ENCODE measurements around the gene MYEF2. TPM values are rescaled to one million over a fixed set of nuclear protein-coding genes. Genes with fewer than 3 reads are reported as not detected.

Gene MYEF2
- polyA plus RNA-seq (2012; ENCODE audit: missing spikeins), result 30.2 TPM

GRCh38 chr15:48177766-48178647 is at the start of gene MYEF2:
Gene MYEF2 (minus strand): TSS chr15:48178295. CDS start chr15:48178237, 58 bp downstream.
- TF ChIP-seq TAF1 (IDR thresholded peaks at IDR 0.05; ENCODE audit: borderline replicate concordance, low read depth, low read length) (0 out of 2 replicates have a peak, but pooled peaks have one; percentile 47), POLR2A (IDR thresholded peaks at IDR 0.05; ENCODE audit: low read depth, low read length) (peak; percentile 57; the same call in 1 of the 2 replicates), POLR2AphosphoS5 (IDR thresholded peaks at IDR 0.05; ENCODE audit: low read depth, low read length) (no peak)
- DNase-seq (ENCODE audit: insufficient read length) (peak; percentile 61), FAIRE-seq (peak; percentile 36)

- DNase-seq (ENCODE audit: insufficient read length), result no peak
- FAIRE-seq, result no peak
- no peak for TF ChIP-seq POLR2A (IDR thresholded peaks at IDR 0.05; ENCODE audit: low read depth, low read length)
- TF ChIP-seq POLR2AphosphoS5 (IDR thresholded peaks at IDR 0.05; ENCODE audit: low read depth, low read length), result no peak
- no peak for TF ChIP-seq TAF1 (IDR thresholded peaks at IDR 0.05; ENCODE audit: borderline replicate concordance, low read depth, low read length)
Observed at GRCh38 chr15:48225771-48226170, 47.7 kb upstream of the MYEF2 start.

GRCh38 chr15:48222627-48223026 is 44.5 kb upstream of the MYEF2 start:
- FAIRE-seq (no peak), DNase-seq (ENCODE audit: insufficient read length) (no peak)
- TF ChIP-seq POLR2A (IDR thresholded peaks at IDR 0.05; ENCODE audit: low read depth, low read length), result no peak

- no peak for DNase-seq (ENCODE audit: insufficient read length)
- no peak for FAIRE-seq
- no peak for TF ChIP-seq TAF1 (IDR thresholded peaks at IDR 0.05; ENCODE audit: borderline replicate concordance, low read depth, low read length)
- TF ChIP-seq POLR2AphosphoS5 (IDR thresholded peaks at IDR 0.05; ENCODE audit: low read depth, low read length), result no peak
- TF ChIP-seq POLR2A (IDR thresholded peaks at IDR 0.05; ENCODE audit: low read depth, low read length), result no peak
Observed at GRCh38 chr15:48221885-48222284, 43.8 kb upstream of the MYEF2 start.

- TF ChIP-seq TAF1 (IDR thresholded peaks at IDR 0.05; ENCODE audit: borderline replicate concordance, low read depth, low read length) (no peak), POLR2AphosphoS5 (IDR thresholded peaks at IDR 0.05; ENCODE audit: low read depth, low read length) (no peak), POLR2A (IDR thresholded peaks at IDR 0.05; ENCODE audit: low read depth, low read length) (no peak)
- DNase-seq (ENCODE audit: insufficient read length) (no peak), FAIRE-seq (no peak)
Observed at GRCh38 chr15:48221261-48221660, 43.2 kb upstream of the MYEF2 start.

GRCh38 chr15:48205981-48206380 is 27.9 kb upstream of the MYEF2 start, which contains the start of gene SLC12A1:
Gene SLC12A1 (plus strand): TSS chr15:48206302. CDS start chr15:48207720, 1,418 bp downstream.
- TF ChIP-seq POLR2A (IDR thresholded peaks at IDR 0.05; ENCODE audit: low read depth, low read length) (no peak), TAF1 (IDR thresholded peaks at IDR 0.05; ENCODE audit: borderline replicate concordance, low read depth, low read length) (no peak), POLR2AphosphoS5 (IDR thresholded peaks at IDR 0.05; ENCODE audit: low read depth, low read length) (no peak)
- DNase-seq (ENCODE audit: insufficient read length), result no peak
- no peak for FAIRE-seq

GRCh38 chr15:48202068-48202467 is 24.0 kb upstream of the MYEF2 start:
- DNase-seq (ENCODE audit: insufficient read length), result no peak
- TF ChIP-seq TAF1 (IDR thresholded peaks at IDR 0.05; ENCODE audit: borderline replicate concordance, low read depth, low read length) (no peak), POLR2A (IDR thresholded peaks at IDR 0.05; ENCODE audit: low read depth, low read length) (no peak), POLR2AphosphoS5 (IDR thresholded peaks at IDR 0.05; ENCODE audit: low read depth, low read length) (no peak)
- FAIRE-seq, result no peak

GRCh38 chr15:48191574-48192225 is 13.6 kb upstream of the MYEF2 start, which contains the start of gene CTXN2:
Gene CTXN2 (plus strand): TSS chr15:48191665. CDS start chr15:48201301, 9,636 bp downstream.
- DNase-seq (ENCODE audit: insufficient read length), result no peak
- no peak for FAIRE-seq
- TF ChIP-seq POLR2A (IDR thresholded peaks at IDR 0.05; ENCODE audit: low read depth, low read length) (no peak), TAF1 (IDR thresholded peaks at IDR 0.05; ENCODE audit: borderline replicate concordance, low read depth, low read length) (no peak), POLR2AphosphoS5 (IDR thresholded peaks at IDR 0.05; ENCODE audit: low read depth, low read length) (no peak)

GRCh38 chr15:48190932-48191573 is 13.0 kb upstream of the MYEF2 start:
- DNase-seq (ENCODE audit: insufficient read length) (no peak), FAIRE-seq (no peak)

GRCh38 chr15:48186271-48186670 is 8.2 kb upstream of the MYEF2 start:
- TF ChIP-seq TAF1 (IDR thresholded peaks at IDR 0.05; ENCODE audit: borderline replicate concordance, low read depth, low read length) (no peak), POLR2A (IDR thresholded peaks at IDR 0.05; ENCODE audit: low read depth, low read length) (no peak)
- FAIRE-seq (no peak), DNase-seq (ENCODE audit: insufficient read length) (no peak)

More at GRCh38 chr15:48190932-48191573, 13.0 kb upstream of the MYEF2 start:
- TF ChIP-seq POLR2AphosphoS5 (IDR thresholded peaks at IDR 0.05; ENCODE audit: low read depth, low read length), result no peak
- TF ChIP-seq TAF1 (IDR thresholded peaks at IDR 0.05; ENCODE audit: borderline replicate concordance, low read depth, low read length), result no peak
- TF ChIP-seq POLR2A (IDR thresholded peaks at IDR 0.05; ENCODE audit: low read depth, low read length), result no peak

GRCh38 chr15:48185529-48185928 is 7.4 kb upstream of the MYEF2 start:
- no peak for TF ChIP-seq POLR2A (IDR thresholded peaks at IDR 0.05; ENCODE audit: low read depth, low read length)
- no peak for TF ChIP-seq POLR2AphosphoS5 (IDR thresholded peaks at IDR 0.05; ENCODE audit: low read depth, low read length)
- TF ChIP-seq TAF1 (IDR thresholded peaks at IDR 0.05; ENCODE audit: borderline replicate concordance, low read depth, low read length), result no peak
- no peak for FAIRE-seq

More at GRCh38 chr15:48185529-48185928, 7.4 kb upstream of the MYEF2 start:
- DNase-seq (ENCODE audit: insufficient read length), result no peak
